Measurements from ENCODE around the gene RAPGEFL1.
A peak's percentile ranks its signal among the peaks of the same experiment; 100 is the strongest.
"Not testable (repeated sequence)": the region's sequence is repeated elsewhere in the genome, so short reads cannot be mapped to it uniquely, and the experiment has no call there.

RAPGEFL1 gene

DNA sequence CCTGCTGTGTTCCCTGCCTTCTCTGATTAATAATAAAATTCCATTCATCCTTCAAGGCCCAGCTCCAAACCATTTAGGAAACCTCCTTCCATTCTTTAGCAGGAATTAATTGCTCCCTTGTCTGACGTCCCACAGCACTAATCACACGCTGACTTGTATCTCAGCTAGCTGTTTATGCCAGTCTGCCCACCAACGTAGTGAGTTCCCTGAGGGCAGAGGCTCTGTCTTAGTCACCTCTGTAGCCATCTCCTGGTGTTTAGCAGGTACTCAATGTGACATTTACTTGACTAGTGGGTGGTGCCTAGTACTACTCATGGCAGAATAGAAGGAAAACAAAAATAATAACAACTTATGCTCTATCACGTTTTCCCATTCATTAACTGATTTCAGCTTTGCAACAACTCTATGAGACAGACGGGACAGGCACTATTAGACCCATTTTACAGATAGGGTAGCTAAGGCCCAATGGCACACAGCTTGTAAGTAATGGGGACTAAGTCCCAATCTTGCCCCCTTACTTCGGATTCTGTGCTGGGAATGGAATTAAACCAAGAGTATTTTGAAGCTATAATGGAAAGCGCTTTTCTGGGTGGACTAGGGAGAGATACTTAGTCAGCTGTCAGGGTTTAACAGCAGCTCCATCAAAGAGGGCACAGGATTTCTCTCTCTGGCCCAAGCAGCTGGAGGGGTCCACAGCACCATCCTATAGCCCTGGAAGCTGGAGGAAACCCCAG is 40.9 kb downstream of the RAPGEFL1 start:
- DNase-seq = no peak

DNA sequence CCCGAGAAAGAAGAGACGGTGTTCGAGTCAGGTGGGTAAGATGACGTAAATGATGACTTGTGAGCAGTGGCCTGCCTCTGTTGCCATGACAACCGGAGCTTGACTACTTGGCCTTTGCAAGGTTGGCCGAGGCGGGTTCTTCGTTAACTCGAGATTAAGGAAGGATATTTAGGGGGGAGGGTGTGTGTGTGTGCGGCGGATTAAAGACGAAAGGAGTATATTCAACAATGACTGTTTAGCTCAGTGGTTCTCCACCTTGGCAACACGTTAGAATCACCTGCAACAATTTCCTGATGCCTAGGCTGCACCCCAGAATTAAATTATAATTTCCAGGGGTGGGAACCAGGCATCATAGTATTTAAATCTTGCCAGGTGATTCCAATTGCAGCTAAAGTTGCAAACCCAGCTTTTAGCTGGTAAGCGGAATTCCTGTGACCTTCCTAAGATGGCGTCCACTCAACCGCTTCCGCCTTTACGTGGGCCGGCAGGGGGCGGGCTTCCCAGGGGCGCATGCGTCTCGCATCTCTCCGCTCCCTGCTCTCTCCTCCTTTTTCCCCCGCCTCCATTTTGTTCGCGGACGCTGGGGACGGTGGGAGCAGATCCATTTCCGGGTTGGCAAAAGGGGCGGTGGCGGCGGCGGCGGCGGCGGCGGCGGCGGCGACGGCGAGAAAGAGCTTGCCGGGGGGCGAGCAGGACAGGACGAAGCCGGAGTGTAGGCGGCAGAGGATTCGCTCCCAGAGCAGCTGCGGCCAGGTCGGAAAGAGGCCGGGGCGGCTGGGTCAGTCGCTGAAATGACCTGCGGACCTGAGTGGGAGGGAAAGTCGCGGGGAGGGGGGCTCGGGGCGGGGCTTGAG is 41.7 kb downstream of the RAPGEFL1 start, which contains the start of gene WIPF2:
WIPF2 (plus strand) TSS at position 565 of the 854 bp plus-strand sequence. CDS start 37,156 bp downstream, outside the sequence.
- peak; percentile 95 for DNase-seq

DNA sequence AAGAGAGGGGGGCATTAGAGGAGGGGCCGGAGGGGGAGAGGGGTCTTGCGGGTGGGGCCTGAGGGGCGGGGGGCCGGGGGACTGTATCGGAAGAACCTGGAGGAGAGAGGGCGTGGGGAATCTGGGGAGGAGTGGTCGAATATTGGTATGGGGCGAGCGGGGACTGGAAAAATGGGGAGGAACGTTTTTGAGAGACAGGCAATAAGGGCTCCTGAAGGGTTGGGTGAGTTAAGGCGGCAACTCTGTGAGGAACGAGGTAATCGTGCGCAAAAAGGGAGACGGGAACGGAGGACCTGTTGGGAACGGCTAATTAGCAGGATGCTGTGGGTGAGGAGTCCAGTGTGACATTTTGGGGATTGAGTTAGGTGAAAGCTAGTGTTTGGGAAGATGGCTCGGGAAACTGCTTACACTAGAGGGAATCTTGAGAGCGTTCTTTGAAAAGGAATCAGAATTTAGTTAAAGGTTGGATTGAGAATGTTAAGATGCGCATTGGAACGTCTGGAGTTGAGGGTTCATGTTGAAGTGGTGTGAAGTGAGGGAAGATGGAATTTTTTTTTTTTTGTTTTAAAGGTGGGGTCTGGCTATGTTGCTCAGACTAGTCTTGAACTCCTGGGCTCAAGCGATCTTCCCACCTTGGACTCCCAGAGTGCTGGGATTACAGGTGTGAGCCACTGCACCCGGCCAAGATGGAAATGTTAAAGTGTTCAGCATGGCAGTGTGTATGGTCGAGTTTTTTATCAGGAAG is 42.5 kb downstream of the RAPGEFL1 start:
- no peak for DNase-seq

DNA sequence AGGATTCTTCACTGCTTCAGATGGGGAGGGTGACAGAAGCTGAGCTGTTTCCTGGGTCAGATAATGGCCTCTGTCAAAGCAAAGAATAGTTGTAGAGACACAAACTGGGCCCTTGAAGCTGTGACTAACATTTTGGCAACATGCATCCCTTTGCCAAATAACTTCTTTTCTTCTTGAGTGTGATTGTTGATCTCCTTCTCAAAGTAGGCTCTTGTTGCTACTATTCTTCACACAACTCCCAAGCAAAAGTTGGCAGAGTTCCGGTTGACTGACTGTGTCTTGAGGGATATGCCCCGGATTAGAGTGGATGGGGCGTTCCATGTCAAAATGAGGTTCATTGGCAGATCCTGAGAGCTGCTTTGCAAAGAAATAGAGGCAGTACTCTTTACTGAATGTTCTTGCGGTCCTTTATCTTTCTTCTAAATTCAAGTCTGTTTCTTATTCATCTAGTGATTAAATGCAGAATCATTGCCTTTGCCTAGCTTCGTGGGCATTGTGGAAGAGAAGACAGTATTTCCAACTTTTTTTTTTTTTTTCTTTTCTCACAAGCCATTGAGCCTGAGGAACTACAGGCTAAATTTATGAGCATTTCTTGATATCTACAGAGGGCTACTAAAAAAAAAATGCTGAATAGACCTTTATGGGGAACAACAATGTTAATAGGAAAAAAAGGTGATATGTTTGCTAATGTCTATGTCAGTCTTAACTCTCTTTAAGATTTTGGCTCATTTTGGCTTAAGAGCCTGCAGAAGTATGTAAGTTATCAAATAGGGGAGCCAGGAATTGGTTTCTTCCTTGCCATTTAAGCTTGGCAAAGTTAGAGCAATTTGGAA is 47.7 kb downstream of the RAPGEFL1 start:
- DNase-seq = no peak

DNA sequence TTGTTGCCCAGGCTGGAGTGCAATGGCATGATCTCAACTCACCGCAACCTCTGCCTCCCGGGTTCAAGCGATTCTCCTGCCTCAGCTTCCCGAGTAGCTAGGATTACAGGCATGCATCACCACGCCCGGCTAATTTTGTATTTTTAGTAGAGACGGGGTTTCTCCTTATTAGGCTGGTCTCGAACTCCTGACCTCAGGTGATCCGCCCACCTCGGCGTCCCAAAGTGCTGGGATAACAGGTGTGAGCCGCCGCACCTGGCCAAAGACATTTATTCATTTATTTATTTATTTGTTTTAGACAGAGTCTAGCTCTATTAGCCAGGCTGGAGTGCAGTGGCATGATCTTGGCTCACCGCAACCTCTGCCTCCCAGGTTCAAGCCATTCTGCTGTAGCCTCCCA is 51.9 kb downstream of the RAPGEFL1 start:
- DNase-seq = not testable (repeated sequence)

DNA sequence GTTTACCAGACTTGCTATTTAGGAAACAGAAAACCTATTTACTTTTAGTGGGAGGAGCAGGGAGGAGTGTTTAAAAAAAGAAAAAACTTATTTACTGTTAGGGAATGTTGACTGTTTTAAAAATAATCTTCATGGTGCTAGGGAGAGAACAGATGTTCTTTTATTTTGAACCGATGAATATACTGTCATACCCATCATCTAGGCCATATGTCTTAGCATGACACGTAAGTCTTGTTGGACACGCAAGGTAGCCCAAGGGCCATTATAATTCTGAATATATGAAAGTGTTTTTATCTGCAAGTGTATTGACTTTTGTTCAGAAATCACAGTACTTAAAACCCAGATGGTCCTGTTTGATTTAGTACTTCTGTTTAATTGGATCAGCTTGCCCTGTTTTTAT is 53.4 kb downstream of the RAPGEFL1 start:
- DNase-seq = no peak

DNA sequence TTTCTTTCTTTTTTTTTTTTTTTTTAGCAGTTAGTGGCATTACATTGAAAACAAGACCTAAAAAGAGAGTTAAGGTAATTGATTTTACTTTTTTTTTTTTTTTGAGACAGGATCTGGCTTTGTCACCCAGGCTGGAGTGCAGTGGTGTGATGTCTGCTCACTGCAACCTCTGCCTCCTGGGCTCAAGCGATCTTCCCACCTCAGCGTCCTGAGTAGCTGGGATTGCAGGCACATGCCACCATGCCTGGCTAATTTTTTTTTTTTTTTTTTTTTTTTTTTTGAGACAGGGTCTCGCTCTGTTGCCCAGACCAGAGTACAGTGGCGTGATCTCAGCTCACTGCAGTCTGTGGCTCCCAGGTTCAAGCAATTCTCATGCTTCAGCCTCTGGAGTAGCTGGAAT is 54.7 kb downstream of the RAPGEFL1 start:
- DNase-seq = not testable (repeated sequence)

DNA sequence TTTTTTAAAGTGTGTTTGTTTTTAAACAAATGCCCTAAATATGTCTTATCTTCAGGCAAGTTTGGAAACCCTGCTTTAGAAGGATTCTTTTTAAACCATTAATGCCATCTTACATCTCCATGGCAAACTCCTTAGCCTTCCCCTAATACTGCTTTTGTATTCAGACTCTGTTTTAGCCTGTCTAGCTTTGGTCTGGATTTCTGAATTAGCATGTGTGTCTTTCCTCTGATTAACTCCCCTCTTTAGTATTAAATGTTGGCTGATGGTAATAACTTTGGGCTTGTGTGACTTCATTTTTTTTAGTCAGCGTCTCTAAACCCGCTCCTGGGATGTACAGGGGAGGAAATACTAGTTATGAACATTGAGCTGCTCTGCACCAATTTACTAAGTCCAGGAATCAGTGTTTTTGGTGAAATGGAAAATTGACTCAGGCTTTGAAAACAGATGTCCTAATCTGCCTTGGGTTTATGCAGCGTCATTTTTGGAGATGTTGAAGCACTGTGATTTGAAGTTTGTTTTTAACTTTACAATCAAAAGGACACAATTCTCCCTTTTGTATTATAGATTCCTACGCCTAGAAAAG is 64.1 kb downstream of the RAPGEFL1 start:
- DNase-seq = no peak

DNA sequence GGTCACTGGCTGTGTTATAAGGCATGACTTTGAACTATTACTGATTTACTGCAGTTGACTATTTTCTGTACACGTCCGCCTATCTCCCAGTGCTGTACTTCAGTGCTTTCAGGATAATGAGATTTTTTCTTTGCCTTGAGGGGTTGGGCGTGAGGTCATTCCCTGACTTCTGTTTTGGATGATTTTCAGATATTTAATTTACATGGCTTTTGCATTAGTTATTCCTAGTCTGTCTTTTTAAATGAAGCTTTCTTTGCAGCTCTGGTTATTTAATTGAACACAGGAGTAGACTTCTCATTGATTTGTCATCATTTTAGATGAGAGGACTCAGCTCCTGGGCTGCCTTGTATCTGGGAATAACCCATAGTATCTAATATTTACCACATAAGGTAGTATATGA is 65.5 kb downstream of the RAPGEFL1 start:
- no peak for DNase-seq

DNA sequence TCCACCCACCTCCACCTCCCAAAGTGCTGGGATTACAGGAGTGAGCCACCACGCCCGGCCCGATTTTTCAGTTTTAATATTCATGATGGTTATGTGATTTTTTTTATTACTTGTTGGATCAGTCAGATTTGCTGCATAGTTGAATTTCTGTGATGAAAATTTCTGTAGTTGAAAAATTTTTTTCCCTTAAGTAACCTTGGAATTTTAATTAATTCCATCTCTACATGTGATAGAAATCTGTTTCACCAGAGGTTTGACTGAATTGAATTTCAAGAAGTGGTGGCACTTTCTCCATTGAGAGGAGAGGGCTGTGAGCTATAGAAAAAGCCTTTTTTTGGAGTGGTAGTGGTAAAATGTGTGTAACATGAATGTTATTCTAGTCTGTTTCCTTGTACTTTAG is 66.5 kb downstream of the RAPGEFL1 start:
- DNase-seq = no peak

DNA sequence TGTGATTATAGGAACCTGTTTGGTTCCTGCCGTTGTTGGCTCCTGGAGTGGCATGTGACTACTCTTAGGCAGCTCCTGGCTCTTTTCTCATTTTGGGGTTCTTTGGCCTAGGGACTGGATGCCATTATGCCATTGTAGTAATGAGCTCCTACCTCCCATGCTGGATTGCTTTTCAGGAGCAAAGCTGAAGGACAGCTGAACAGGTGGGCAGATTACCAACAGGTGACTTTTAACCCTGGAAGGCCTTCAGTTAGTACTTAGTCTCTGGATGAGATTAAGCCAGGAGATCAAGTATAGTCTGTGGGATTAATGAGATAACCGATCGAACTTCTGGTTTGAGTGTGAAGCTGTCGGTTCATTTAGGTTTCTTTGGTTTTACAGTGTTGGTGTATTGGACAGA is 67.0 kb downstream of the RAPGEFL1 start:
- DNase-seq = no peak

All from NCI-H2107 (cell line).